Right lobe of liver (tissue), 6 donors: ENCODE data around the gene RGL1. TPM values are rescaled to one million over a fixed set of nuclear protein-coding genes. Genes with fewer than 3 reads are reported as not detected.

Experiments
- ATAC-seq, 4 donors: fragments of 200-7000 bp; cut with Tn5 transposase; one replicate each; pipeline ENCODE4 v1.9.1; 2020; ENCODE audit warnings: mild to moderate bottlenecking in 4 of 4, moderate library complexity in 4 of 4
- DNase-seq, 3 donors: peaks; one replicate each; pipeline ENCODE4 v3.0.0-alpha.2; 2020
- H3K27ac ChIP-seq, 3 donors: fragments of 200-600 bp; one replicate each; pipeline ENCODE4 v1.8.0; 2022
- H3K27me3 ChIP-seq, 2 donors: fragments of 200-600 bp; one replicate each; pipeline ENCODE4 v1.8.0; 2022
- H3K36me3 ChIP-seq, 4 donors: fragments of 200-600 bp; sonication (generic) in 1 of 4; one replicate each; pipeline versions ENCODE4 v1.5.1 to v1.8.0; 2017 to 2022; ENCODE audit warnings: control low read depth in 1 of 4
- H3K4me1 ChIP-seq, 4 donors: fragments of 200-600 bp; sonication (generic) in 1 of 4; one replicate each; pipeline versions ENCODE4 v1.5.1 to v1.8.0; 2017 to 2022; ENCODE audit warnings: control low read depth in 1 of 4
- H3K4me3 ChIP-seq, 3 donors: fragments of 200-600 bp; one replicate each; pipeline ENCODE4 v1.8.0; 2022
- H3K9me3 ChIP-seq, 4 donors: fragments of 200-600 bp; sonication (generic) in 1 of 4; one replicate each; pipeline versions ENCODE4 v1.5.1 to v1.8.0; 2017 to 2022; ENCODE audit warnings: control low read depth in 1 of 4
- POLR2A ChIP-seq: fragments of 450-650 bp; IDR thresholded peaks from one replicate; pipeline ENCODE4 v1.6.1; 2017; ENCODE audit warnings: antibody characterized with exemption, mild to moderate bottlenecking
- WGBS: methylation state at CpG from one replicate; pipeline ENCODE4 v1.1.6; 2018; ENCODE audit warnings: low coverage, low lambda C conversion rate; ENCODE audit not compliant: insufficient coverage; ENCODE audit errors: missing lambda C conversion rate; 5-methylcytosine and 5-hydroxymethylcytosine counted together
- intact Hi-C, 2 donors: fragments of 100-400 bp; cut with DNase I; formaldehyde crosslinking; loops; one replicate each; pipeline versions ENCODE4 v1.11.2 to v1.14.1; 2022
- total RNA-seq, 6 experiments: library from RNA; depleted of rRNA in 2 of 6; stranded (reverse); fragments of >200 nt in 2 of 6; fragmentation: NEBNext Ultra II Directional in 3 of 6; extraction: Animal tissue kit (Norgen Biotek cat#: 25700) in 3 of 6; gene quantifications; one replicate each; pipeline versions ENCODE4 v1.1.0 to v1.2.4, GENCODE V29; 2016 to 2023
- TF ChIP-seq, protein P1 (sequence below), 4 donors: fragments of 200-600 bp in 3 of 4; fragments of 450-650 bp in 1 of 4; IDR thresholded peaks; one replicate each; pipeline versions ENCODE4 v1.5.1 to v1.8.0; 2016 to 2022; ENCODE audit warnings: antibody characterized with exemption in 4 of 4, mild to moderate bottlenecking in 2 of 4
- donor health status: DM: no; HTN: yes; CAD: no.
- donor health status: DM: no; HTN: no; CAD: no.
- donor health status: DM: no; HTN: no; CAD: no.
- donor health status: DM: no; HTN: yes; CAD: no.
- donor health status: DM: no; HTN: yes; CAD: no.

Gene RGL1
- total RNA-seq, 6 experiments from 2014 or later = 5.5 to 13.1 (median 6.9) TPM

- Histone ChIP-seq H3K27me3 (no peaks in the 10 kb centered on the region), H3K4me3 (no peak overlapping the region), H3K4me1 (no peaks in the 10 kb centered on the region), H3K9me3 (no peaks in the 10 kb centered on the region), H3K27ac (peak overlapping the region in 2 of 3 donors; percentile 10 to 16), H3K36me3 (no peaks in the 10 kb centered on the region)
- intact Hi-C loops = no loop called here
- DNase-seq (no peak), ATAC-seq (no peak)
- 75% methylated on average over 1 of the region's 1 CpG for WGBS
- TF ChIP-seq POLR2A = no peak
- TF ChIP-seq, protein P1, sequence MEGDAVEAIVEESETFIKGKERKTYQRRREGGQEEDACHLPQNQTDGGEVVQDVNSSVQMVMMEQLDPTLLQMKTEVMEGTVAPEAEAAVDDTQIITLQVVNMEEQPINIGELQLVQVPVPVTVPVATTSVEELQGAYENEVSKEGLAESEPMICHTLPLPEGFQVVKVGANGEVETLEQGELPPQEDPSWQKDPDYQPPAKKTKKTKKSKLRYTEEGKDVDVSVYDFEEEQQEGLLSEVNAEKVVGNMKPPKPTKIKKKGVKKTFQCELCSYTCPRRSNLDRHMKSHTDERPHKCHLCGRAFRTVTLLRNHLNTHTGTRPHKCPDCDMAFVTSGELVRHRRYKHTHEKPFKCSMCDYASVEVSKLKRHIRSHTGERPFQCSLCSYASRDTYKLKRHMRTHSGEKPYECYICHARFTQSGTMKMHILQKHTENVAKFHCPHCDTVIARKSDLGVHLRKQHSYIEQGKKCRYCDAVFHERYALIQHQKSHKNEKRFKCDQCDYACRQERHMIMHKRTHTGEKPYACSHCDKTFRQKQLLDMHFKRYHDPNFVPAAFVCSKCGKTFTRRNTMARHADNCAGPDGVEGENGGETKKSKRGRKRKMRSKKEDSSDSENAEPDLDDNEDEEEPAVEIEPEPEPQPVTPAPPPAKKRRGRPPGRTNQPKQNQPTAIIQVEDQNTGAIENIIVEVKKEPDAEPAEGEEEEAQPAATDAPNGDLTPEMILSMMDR (IDR thresholded peaks at IDR 0.05) = no peak
These were observed 16.5 kb downstream of the RGL1 start for GRCh38 chr1:183821309-183821888.

GRCh38 chr1:183821889-183822611 is 17.1 kb downstream of the RGL1 start:
- Histone ChIP-seq H3K4me1 (no peaks in the 10 kb centered on the region), H3K4me3 (no peak overlapping the region), H3K9me3 (no peaks in the 10 kb centered on the region), H3K36me3 (no peaks in the 10 kb centered on the region), H3K27me3 (no peaks in the 10 kb centered on the region), H3K27ac (peak overlapping the region in 1 of 3 donors; percentile 30)
- no peak for TF ChIP-seq POLR2A
- TF ChIP-seq, protein P1 (IDR thresholded peaks at IDR 0.05) = no peak
- 82% methylated on average over 3 of the region's 3 CpGs for WGBS
- intact Hi-C loops = no loop called here
- DNase-seq = no peak
- ATAC-seq = peak; percentile 49 to 83 (median 68)

- Histone ChIP-seq H3K4me3 (no peak overlapping the region), H3K36me3 (no peaks in the 10 kb centered on the region), H3K9me3 (no peaks in the 10 kb centered on the region), H3K27ac (no peak overlapping the region), H3K27me3 (no peaks in the 10 kb centered on the region), H3K4me1 (no peaks in the 10 kb centered on the region)
- DNase-seq (no peak), ATAC-seq (no peak)
- TF ChIP-seq POLR2A = no peak
- TF ChIP-seq, protein P1 (IDR thresholded peaks at IDR 0.05) = no peak
- intact Hi-C loops = no loop called here
- WGBS = 43% methylated on average over 1 of the region's 1 CpG
These were observed 19.4 kb downstream of the RGL1 start for GRCh38 chr1:183824291-183824690.

DNA sequence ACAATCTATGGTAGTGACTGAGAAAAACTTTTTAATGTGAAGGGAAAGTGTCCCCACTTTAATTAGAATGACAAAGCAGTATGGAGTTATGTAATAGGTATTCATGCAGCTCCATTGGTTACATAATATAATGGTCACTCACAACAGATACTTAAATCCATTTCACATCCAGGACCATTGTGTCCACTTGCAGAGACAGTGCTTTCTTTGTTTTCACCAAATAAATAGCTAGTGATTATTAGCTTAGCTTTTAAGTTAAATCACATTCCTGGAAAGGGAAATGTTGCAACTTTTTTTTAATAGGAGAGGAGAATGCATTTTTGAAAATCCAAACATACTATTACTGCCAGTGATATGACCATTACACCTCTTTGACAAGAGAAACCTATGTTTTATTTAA is 22.9 kb downstream of the RGL1 start:
- H3K27ac ChIP-seq = no peak overlapping the region
- no peak overlapping the region for H3K4me3 ChIP-seq
- DNase-seq (no peak), ATAC-seq (no peak)
- TF ChIP-seq, protein P1 (IDR thresholded peaks at IDR 0.05) = no peak
- TF ChIP-seq POLR2A = no peak
- no peaks in the 10 kb centered on the region for H3K9me3 ChIP-seq
- no peaks in the 10 kb centered on the region for H3K4me1 ChIP-seq
- H3K27me3 ChIP-seq = no peaks in the 10 kb centered on the region
- intact Hi-C loops = no loop called here
- no peaks in the 10 kb centered on the region for H3K36me3 ChIP-seq
